22Rv1 (cell line): Measurements from ENCODE around the gene HAO1.

ENCODE experiments used
- ZFX ChIP-seq: fragments of 450-650 bp; IDR thresholded peaks from 2 replicates; pipeline ENCODE4 v1.6.1; 2017; ENCODE audit warnings: antibody characterized with exemption, borderline replicate concordance
- TF ChIP-seq, protein P1 (sequence below): fragments of 450-650 bp; IDR thresholded peaks from 2 replicates; pipeline ENCODE4 v1.5.1; 2017; ENCODE audit warnings: mild to moderate bottlenecking

DNA sequence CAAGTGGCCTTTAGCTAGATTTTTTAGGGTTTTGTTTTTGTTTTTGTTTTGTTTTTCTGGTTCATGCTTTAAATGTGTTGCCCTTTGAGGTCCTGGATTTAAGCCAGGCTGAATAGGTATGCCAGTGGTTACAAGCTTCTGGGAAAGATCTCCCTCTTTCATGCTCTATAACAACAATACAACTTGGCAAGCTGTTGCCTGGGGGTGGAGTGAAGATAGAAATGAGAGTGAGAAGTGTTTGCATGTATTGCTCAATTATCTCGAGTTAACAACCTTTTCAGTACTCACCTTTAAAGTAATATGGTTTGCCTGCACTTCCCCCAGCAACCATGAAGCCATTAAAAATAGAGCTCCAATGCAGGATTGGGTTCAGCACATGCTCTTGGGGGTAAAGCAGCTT is 19.2 kb upstream of the HAO1 start:
- TF ChIP-seq, protein P1, sequence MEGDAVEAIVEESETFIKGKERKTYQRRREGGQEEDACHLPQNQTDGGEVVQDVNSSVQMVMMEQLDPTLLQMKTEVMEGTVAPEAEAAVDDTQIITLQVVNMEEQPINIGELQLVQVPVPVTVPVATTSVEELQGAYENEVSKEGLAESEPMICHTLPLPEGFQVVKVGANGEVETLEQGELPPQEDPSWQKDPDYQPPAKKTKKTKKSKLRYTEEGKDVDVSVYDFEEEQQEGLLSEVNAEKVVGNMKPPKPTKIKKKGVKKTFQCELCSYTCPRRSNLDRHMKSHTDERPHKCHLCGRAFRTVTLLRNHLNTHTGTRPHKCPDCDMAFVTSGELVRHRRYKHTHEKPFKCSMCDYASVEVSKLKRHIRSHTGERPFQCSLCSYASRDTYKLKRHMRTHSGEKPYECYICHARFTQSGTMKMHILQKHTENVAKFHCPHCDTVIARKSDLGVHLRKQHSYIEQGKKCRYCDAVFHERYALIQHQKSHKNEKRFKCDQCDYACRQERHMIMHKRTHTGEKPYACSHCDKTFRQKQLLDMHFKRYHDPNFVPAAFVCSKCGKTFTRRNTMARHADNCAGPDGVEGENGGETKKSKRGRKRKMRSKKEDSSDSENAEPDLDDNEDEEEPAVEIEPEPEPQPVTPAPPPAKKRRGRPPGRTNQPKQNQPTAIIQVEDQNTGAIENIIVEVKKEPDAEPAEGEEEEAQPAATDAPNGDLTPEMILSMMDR: no peak
- TF ChIP-seq ZFX: no peak
